Measurements from ENCODE around the gene DBI. TPM values are rescaled to one million over a fixed set of nuclear protein-coding genes. Genes with fewer than 3 reads are reported as not detected.

Gene DBI
- total RNA-seq, 1 donor from 2014 or later: 176 TPM

DNA sequence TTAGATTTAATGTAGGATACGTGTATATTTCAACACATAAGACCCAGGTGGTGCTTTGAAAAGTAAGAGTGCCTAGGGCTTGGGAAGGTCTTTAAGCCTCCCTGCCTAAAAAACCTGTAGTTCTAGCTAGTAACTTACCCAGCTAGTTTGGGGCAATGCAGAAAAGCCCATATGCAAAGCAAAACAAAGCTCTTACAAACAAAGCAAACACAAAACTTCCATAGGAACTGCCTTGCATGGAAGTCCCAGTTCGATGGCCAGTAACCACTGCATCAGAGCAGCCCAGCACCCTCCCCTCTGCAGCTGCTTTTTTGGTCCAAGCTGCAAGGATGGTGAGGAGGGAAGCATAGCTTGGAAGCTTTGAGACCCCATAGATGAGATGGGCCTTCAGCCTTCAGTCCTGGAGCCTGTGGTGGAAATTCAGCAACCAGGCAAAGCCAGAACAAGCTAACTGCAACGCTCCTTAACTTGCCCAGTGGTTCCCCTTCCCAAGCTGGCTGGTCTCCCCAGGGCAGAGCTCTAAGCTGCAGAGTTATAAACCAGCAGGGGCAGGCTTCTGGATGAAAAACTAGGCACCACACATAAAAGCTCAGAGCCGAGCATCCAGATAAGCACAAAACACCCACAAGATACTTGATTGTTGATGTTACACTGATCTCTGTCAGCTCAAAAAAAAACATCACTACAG, 16.3 kb upstream of the DBI start:
- H3K27me3 ChIP-seq: no peaks in the 10 kb centered on the region
- no peaks in the 10 kb centered on the region for H3K9me3 ChIP-seq
- H3K27ac ChIP-seq: no peak overlapping the region
- H3K36me3 ChIP-seq: no peaks in the 10 kb centered on the region
- no peak for ATAC-seq
- no peak for DNase-seq
- intact Hi-C loops (cut with DNase I): no loop called here
- TF ChIP-seq, protein P1, sequence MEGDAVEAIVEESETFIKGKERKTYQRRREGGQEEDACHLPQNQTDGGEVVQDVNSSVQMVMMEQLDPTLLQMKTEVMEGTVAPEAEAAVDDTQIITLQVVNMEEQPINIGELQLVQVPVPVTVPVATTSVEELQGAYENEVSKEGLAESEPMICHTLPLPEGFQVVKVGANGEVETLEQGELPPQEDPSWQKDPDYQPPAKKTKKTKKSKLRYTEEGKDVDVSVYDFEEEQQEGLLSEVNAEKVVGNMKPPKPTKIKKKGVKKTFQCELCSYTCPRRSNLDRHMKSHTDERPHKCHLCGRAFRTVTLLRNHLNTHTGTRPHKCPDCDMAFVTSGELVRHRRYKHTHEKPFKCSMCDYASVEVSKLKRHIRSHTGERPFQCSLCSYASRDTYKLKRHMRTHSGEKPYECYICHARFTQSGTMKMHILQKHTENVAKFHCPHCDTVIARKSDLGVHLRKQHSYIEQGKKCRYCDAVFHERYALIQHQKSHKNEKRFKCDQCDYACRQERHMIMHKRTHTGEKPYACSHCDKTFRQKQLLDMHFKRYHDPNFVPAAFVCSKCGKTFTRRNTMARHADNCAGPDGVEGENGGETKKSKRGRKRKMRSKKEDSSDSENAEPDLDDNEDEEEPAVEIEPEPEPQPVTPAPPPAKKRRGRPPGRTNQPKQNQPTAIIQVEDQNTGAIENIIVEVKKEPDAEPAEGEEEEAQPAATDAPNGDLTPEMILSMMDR (IDR thresholded peaks at IDR 0.05): no peak
- no peaks in the 10 kb centered on the region for H3K4me1 ChIP-seq
- no peak overlapping the region for H3K4me3 ChIP-seq

DNA sequence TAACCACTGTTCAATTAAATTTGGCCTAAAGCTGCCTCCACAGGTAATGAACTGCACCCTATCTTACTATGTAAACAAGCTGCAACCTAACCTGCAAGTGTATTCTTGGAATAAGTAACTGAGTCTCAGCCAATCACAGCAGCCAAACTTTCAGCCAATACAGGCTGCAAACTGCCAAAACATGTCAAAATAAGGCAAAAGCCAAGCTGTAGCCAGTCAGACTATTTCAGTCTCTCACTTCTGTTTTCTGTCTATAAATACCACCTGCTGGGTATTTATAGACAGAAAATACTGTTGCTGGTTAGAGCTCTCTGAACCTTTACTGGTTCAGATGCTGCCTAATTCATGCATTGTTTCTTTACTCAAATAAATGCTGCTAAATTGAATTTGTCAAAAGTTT, 14.4 kb upstream of the DBI start:
- Histone ChIP-seq H3K4me3 (no peak overlapping the region), H3K9me3 (no peaks in the 10 kb centered on the region), H3K27me3 (no peaks in the 10 kb centered on the region), H3K36me3 (no peaks in the 10 kb centered on the region), H3K4me1 (no peaks in the 10 kb centered on the region), H3K27ac (no peak overlapping the region)
- DNase-seq (no peak), ATAC-seq (peak; percentile 63)
- TF ChIP-seq, protein P1 (IDR thresholded peaks at IDR 0.05): no peak
- intact Hi-C loops (cut with DNase I): no loop called here

GRCh38 chr2:119354860-119355259, 11.9 kb upstream of the DBI start:
- ATAC-seq: no peak
- intact Hi-C loops (cut with DNase I): no loop called here
- Histone ChIP-seq H3K27me3 (no peaks in the 10 kb centered on the region), H3K4me3 (no peak overlapping the region), H3K27ac (no peak overlapping the region), H3K4me1 (no peaks in the 10 kb centered on the region), H3K36me3 (no peaks in the 10 kb centered on the region), H3K9me3 (no peaks in the 10 kb centered on the region)
- TF ChIP-seq, protein P1 (IDR thresholded peaks at IDR 0.05): no peak
- DNase-seq: no peak

DNA sequence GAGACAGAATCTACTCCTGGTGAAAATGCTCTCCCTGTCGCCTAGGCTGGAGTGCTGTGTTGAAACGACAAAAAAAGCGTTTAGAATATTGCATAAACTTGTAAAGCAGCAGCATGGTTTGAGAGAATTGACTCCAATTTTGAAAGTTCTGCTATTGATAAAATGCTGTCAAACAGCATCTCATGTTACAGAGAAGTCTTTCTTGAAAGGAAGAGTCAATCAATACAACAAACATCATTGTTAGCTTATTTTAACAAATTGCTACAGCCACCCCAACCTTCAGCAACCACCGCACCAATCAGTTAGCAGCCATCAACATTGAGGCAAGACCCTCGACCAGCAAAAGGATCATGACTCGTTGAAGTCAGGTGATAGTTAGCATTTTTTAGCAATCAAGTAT, 7.0 kb upstream of the DBI start:
- TF ChIP-seq, protein P1 (IDR thresholded peaks at IDR 0.05): no peak
- no peaks in the 10 kb centered on the region for H3K36me3 ChIP-seq
- intact Hi-C loops (cut with DNase I): no loop called here
- no peak overlapping the region for H3K27ac ChIP-seq
- peaks cover 6% of the 10 kb centered on the region for H3K4me1 ChIP-seq
- no peak overlapping the region for H3K4me3 ChIP-seq
- no peak for DNase-seq
- H3K27me3 ChIP-seq: no peaks in the 10 kb centered on the region
- no peak for ATAC-seq
- no peaks in the 10 kb centered on the region for H3K9me3 ChIP-seq

- no peak for DNase-seq
- intact Hi-C loops (cut with DNase I): no loop called here
- TF ChIP-seq, protein P1 (IDR thresholded peaks at IDR 0.05): no peak
- Histone ChIP-seq H3K9me3 (no peaks in the 10 kb centered on the region), H3K4me3 (no peak overlapping the region), H3K36me3 (no peaks in the 10 kb centered on the region), H3K4me1 (peaks cover 12% of the 10 kb centered on the region), H3K27ac (no peak overlapping the region), H3K27me3 (no peaks in the 10 kb centered on the region)
- no peak for ATAC-seq
These were observed 6.3 kb upstream of the DBI start for GRCh38 chr2:119360423-119360966.
